ENCODE data around the gene TMEM150C. TPM values are rescaled to one million over a fixed set of nuclear protein-coding genes. Genes with fewer than 3 reads are reported as not detected.

TMEM150C gene
- total RNA-seq, 1 experiment from 2014 or later, result 2.7 TPM

- Mint-ChIP-seq H3K27ac (no peak overlapping the region), H3K27me3 (ENCODE audit: low read depth) (no peaks in the 10 kb centered on the region), H3K4me1 (no peaks in the 10 kb centered on the region), H3K9me3 (no peaks in the 10 kb centered on the region), H3K36me3 (no peaks in the 10 kb centered on the region), H3K4me3 (no peak overlapping the region)
- ChIA-PET POLR2A (no interaction called here), CTCF (no interaction called here)
- TF ChIP-seq, protein P1, sequence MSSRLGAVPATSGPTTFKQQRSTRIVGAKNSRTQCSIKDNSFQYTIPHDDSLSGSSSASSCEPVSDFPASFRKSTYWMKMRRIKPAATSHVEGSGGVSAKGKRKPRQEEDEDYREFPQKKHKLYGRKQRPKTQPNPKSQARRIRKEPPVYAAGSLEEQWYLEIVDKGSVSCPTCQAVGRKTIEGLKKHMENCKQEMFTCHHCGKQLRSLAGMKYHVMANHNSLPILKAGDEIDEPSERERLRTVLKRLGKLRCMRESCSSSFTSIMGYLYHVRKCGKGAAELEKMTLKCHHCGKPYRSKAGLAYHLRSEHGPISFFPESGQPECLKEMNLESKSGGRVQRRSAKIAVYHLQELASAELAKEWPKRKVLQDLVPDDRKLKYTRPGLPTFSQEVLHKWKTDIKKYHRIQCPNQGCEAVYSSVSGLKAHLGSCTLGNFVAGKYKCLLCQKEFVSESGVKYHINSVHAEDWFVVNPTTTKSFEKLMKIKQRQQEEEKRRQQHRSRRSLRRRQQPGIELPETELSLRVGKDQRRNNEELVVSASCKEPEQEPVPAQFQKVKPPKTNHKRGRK (CRISPR knock-in tag; IDR thresholded peaks at IDR 0.05; ENCODE audit: borderline replicate concordance), result no peak
- TF ChIP-seq ATF3 (CRISPR knock-in tag; conservative IDR thresholded peaks at IDR 0.05) (no peak), SMAD3 (CRISPR knock-in tag; IDR thresholded peaks at IDR 0.05; ENCODE audit: borderline replicate concordance) (no peak), NFYB (CRISPR knock-in tag; conservative IDR thresholded peaks at IDR 0.05; ENCODE audit: low read depth) (no peak)
- ATAC-seq (no peak), DNase-seq (ENCODE audit: low spot score) (no peak)
Observed at GRCh38 chr4:82510216-82510615, 51.6 kb downstream of the TMEM150C start.

DNA sequence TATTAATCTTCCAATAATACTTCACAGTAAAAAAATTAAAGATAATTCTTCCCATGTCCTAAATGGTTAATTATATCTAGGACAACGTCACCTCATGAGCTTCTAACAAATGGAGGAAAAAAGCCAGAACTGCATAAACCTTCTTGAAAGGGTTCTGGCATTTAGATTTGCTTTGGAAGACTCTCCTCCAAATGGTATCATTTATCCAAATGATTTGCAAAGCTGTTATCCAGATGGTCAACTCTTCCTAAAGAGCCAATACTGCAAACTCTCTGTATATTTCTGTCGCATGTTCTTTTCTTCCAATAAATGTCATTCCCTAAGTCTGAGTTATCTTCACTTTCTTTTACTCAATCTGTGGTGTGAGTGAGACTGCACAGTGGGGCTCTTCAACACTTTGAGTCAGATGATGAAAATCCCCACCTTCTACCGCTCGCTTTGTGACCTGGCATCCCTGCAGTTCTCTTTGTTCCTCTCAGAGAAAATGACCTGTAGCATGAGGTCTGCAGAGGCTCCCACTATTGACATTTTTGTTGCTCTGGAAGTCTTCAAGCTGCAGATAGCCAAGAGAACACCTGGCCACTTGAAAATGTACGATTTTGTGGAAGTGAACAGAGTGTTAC, 52.9 kb downstream of the TMEM150C start:
- Mint-ChIP-seq H3K4me1 (no peaks in the 10 kb centered on the region), H3K9me3 (no peaks in the 10 kb centered on the region), H3K36me3 (no peaks in the 10 kb centered on the region), H3K27ac (no peak overlapping the region), H3K4me3 (no peak overlapping the region), H3K27me3 (ENCODE audit: low read depth) (no peaks in the 10 kb centered on the region)
- CTCF ChIA-PET, result interaction anchor here (1.0 kb wide), 1 partner anchor 46 kb away, joined by 4 read pairs; no protein-coding TSS in a partner anchor
- ATAC-seq, result no peak
- no peak for TF ChIP-seq STAT6 (CRISPR knock-in tag; conservative IDR thresholded peaks at IDR 0.05; ENCODE audit: low read depth)
- TF ChIP-seq, protein P2, sequence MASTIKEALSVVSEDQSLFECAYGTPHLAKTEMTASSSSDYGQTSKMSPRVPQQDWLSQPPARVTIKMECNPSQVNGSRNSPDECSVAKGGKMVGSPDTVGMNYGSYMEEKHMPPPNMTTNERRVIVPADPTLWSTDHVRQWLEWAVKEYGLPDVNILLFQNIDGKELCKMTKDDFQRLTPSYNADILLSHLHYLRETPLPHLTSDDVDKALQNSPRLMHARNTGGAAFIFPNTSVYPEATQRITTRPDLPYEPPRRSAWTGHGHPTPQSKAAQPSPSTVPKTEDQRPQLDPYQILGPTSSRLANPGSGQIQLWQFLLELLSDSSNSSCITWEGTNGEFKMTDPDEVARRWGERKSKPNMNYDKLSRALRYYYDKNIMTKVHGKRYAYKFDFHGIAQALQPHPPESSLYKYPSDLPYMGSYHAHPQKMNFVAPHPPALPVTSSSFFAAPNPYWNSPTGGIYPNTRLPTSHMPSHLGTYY (CRISPR knock-in tag; IDR thresholded peaks at IDR 0.05), result no peak
- no peak for DNase-seq (ENCODE audit: low spot score)
- POLR2A ChIA-PET, result no interaction called here

DNA sequence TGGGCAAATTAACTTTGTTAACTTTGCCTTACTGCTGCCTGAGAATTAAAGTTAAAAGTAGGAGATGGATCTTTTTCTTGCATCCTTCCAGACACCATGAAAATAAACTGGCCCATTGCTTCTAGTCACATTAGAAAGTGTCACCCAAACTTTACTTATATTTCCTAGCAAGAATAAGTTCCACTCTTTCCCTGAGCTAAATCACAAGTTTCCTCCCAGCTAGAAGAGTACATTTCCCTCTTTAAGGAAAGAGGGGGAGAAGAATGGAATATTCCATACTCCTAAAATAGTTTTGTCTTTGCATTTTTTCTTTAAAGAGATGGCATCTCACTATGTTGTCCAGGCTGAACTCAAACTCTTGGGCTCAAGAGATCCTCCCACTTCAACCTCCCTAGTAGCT, 53.8 kb downstream of the TMEM150C start:
- no peak for ATAC-seq
- POLR2A ChIA-PET, result no interaction called here
- H3K27me3 Mint-ChIP-seq (ENCODE audit: low read depth), result no peaks in the 10 kb centered on the region
- H3K9me3 Mint-ChIP-seq, result no peaks in the 10 kb centered on the region
- no peaks in the 10 kb centered on the region for H3K4me1 Mint-ChIP-seq
- DNase-seq (ENCODE audit: low spot score), result no peak
- H3K27ac Mint-ChIP-seq, result no peak overlapping the region
- H3K36me3 Mint-ChIP-seq, result no peaks in the 10 kb centered on the region
- no peak overlapping the region for H3K4me3 Mint-ChIP-seq
- no peak for TF ChIP-seq TEAD4 (CRISPR knock-in tag; IDR thresholded peaks at IDR 0.05)
- TF ChIP-seq CREB1 (CRISPR knock-in tag; IDR thresholded peaks at IDR 0.05), result no peak
- no peak for TF ChIP-seq ARID4B (CRISPR knock-in tag; IDR thresholded peaks at IDR 0.05; ENCODE audit: borderline replicate concordance)
- no peak for TF ChIP-seq OVOL2 (CRISPR knock-in tag; IDR thresholded peaks at IDR 0.05; ENCODE audit: borderline replicate concordance)
- TF ChIP-seq, protein P3, sequence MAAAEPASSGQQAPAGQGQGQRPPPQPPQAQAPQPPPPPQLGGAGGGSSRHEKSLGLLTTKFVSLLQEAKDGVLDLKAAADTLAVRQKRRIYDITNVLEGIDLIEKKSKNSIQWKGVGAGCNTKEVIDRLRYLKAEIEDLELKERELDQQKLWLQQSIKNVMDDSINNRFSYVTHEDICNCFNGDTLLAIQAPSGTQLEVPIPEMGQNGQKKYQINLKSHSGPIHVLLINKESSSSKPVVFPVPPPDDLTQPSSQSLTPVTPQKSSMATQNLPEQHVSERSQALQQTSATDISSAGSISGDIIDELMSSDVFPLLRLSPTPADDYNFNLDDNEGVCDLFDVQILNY (CRISPR knock-in tag; IDR thresholded peaks at IDR 0.05), result no peak
- TF ChIP-seq, protein P4, sequence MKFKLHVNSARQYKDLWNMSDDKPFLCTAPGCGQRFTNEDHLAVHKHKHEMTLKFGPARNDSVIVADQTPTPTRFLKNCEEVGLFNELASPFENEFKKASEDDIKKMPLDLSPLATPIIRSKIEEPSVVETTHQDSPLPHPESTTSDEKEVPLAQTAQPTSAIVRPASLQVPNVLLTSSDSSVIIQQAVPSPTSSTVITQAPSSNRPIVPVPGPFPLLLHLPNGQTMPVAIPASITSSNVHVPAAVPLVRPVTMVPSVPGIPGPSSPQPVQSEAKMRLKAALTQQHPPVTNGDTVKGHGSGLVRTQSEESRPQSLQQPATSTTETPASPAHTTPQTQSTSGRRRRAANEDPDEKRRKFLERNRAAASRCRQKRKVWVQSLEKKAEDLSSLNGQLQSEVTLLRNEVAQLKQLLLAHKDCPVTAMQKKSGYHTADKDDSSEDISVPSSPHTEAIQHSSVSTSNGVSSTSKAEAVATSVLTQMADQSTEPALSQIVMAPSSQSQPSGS (CRISPR knock-in tag; IDR thresholded peaks at IDR 0.05; ENCODE audit: borderline replicate concordance, low read depth), result no peak
- TF ChIP-seq, protein P5, sequence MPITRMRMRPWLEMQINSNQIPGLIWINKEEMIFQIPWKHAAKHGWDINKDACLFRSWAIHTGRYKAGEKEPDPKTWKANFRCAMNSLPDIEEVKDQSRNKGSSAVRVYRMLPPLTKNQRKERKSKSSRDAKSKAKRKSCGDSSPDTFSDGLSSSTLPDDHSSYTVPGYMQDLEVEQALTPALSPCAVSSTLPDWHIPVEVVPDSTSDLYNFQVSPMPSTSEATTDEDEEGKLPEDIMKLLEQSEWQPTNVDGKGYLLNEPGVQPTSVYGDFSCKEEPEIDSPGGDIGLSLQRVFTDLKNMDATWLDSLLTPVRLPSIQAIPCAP (CRISPR knock-in tag; IDR thresholded peaks at IDR 0.05), result no peak
- no peak for TF ChIP-seq GABPB1 (CRISPR knock-in tag; IDR thresholded peaks at IDR 0.05)
- TF ChIP-seq SMAD3 (CRISPR knock-in tag; IDR thresholded peaks at IDR 0.05; ENCODE audit: borderline replicate concordance), result no peak
- TF ChIP-seq TP53 (CRISPR knock-in tag; IDR thresholded peaks at IDR 0.05), result no peak
- CTCF ChIA-PET, result interaction anchor here (1.0 kb wide), 2 partner anchors 45 to 231 kb away, joined by 3 to 4 read pairs; no protein-coding TSS in a partner anchor

Measured in WTC11 (cell line).